Astrocyte (in vitro differentiated cells and primary cell): ENCODE data around the gene CLDN4. TPM values are rescaled to one million over a fixed set of nuclear protein-coding genes. Genes with fewer than 3 reads are reported as not detected.

Experiments used
- DNase-seq: peaks from one replicate; pipeline ENCODE4 v3.0.0-alpha.2; 2010; ENCODE audit warnings: low read depth
- FAIRE-seq: peaks from 2 replicates; lab custom pipeline; 2011; peaks lifted over from hg19 to GRCh38; lab: Jason Lieb, UNC
- H2AFZ ChIP-seq: 2 replicates; pipeline ENCODE4 v1.6.0; 2012; ENCODE audit warnings: low read depth, low read length, inconsistent platforms
- H3K27ac ChIP-seq: 2 replicates; pipeline ENCODE4 v1.5.1; 2011; ENCODE audit warnings: low read depth, low read length, inconsistent platforms
- H3K27me3 ChIP-seq: 2 replicates; pipeline ENCODE4 v1.6.0; 2011; ENCODE audit warnings: low read length, inconsistent platforms; ENCODE audit not compliant: insufficient read depth
- H3K36me3 ChIP-seq: 2 replicates; pipeline ENCODE4 v1.5.1; 2011; ENCODE audit warnings: low read length, inconsistent platforms; ENCODE audit not compliant: insufficient read depth
- H3K4me1 ChIP-seq: 2 replicates; pipeline ENCODE4 v1.5.1; 2011; ENCODE audit warnings: low read length, inconsistent platforms; ENCODE audit not compliant: insufficient read depth
- H3K4me2 ChIP-seq: 2 replicates; pipeline ENCODE4 v1.6.0; 2012; ENCODE audit warnings: low read length, inconsistent platforms
- H3K4me3 ChIP-seq: 2 replicates; pipeline ENCODE4 v1.5.1; 2011; ENCODE audit warnings: low read depth, mild to moderate bottlenecking, low read length, inconsistent platforms; ENCODE audit not compliant: insufficient read depth
- H3K79me2 ChIP-seq: 2 replicates; pipeline ENCODE4 v1.6.0; 2012; ENCODE audit warnings: mild to moderate bottlenecking, low read length, inconsistent platforms; ENCODE audit not compliant: insufficient read depth
- H3K9ac ChIP-seq: 2 replicates; pipeline ENCODE4 v1.6.0; 2012; ENCODE audit warnings: mild to moderate bottlenecking, low read length, inconsistent platforms
- H3K9me3 ChIP-seq: 2 replicates; pipeline ENCODE4 v1.5.1; 2012; ENCODE audit warnings: low read depth, mild to moderate bottlenecking, low read length, inconsistent platforms; ENCODE audit not compliant: insufficient read depth
- H4K20me1 ChIP-seq: 2 replicates; pipeline ENCODE4 v1.6.0; 2012; ENCODE audit warnings: low read length, inconsistent platforms; ENCODE audit not compliant: insufficient read depth
- H3K27ac Mint-ChIP-seq: one replicate; pipeline ENCODE4 v1.8.0; 2021; ENCODE audit warnings: mild to moderate bottlenecking, mixed read lengths; ENCODE audit not compliant: unreplicated experiment
- H3K27me3 Mint-ChIP-seq: one replicate; pipeline ENCODE4 v1.8.0; 2021; ENCODE audit warnings: low read depth, mixed read lengths; ENCODE audit not compliant: unreplicated experiment
- H3K36me3 Mint-ChIP-seq: one replicate; pipeline ENCODE4 v1.8.0; 2021; ENCODE audit warnings: low read depth, mixed read lengths; ENCODE audit not compliant: unreplicated experiment
- H3K4me1 Mint-ChIP-seq: one replicate; pipeline ENCODE4 v1.8.0; 2021; ENCODE audit warnings: low read depth, mixed read lengths; ENCODE audit not compliant: unreplicated experiment
- H3K4me3 Mint-ChIP-seq: one replicate; pipeline ENCODE4 v1.8.0; 2021; ENCODE audit warnings: mild to moderate bottlenecking, moderate library complexity, mixed read lengths; ENCODE audit not compliant: unreplicated experiment
- H3K9me3 Mint-ChIP-seq: one replicate; pipeline ENCODE4 v1.8.0; 2021; ENCODE audit warnings: mild to moderate bottlenecking, mixed read lengths; ENCODE audit not compliant: unreplicated experiment
- CTCF ChIP-seq: IDR thresholded peaks from 2 replicates; pipeline ENCODE4 v1.5.1; 2011; ENCODE audit warnings: low read depth, mild to moderate bottlenecking, inconsistent platforms, low read length, moderate library complexity; ENCODE audit not compliant: insufficient read depth
- EZH2 ChIP-seq: IDR thresholded peaks from 2 replicates; pipeline ENCODE4 v1.6.1; 2012; ENCODE audit warnings: mild to moderate bottlenecking, low read length, inconsistent platforms; ENCODE audit not compliant: insufficient read depth
- total RNA-seq: library from RNA; stranded (reverse); gene quantifications from 2 replicates; pipeline ENCODE4 v1.2.1, GENCODE V29; 2021

The CLDN4 gene
- total RNA-seq, 1 donor from 2014 or later = 32.5 TPM

- H3K9ac ChIP-seq = no peak overlapping the region
- no peak overlapping the region for H3K4me2 ChIP-seq
- no peaks in the 10 kb centered on the region for H3K9me3 Mint-ChIP-seq
- no peaks in the 10 kb centered on the region for H3K79me2 ChIP-seq
- peaks cover 3% of the 10 kb centered on the region for H3K36me3 Mint-ChIP-seq
- no peak for TF ChIP-seq CTCF
- no peaks in the 10 kb centered on the region for H4K20me1 ChIP-seq
- no peak overlapping the region for H3K27ac ChIP-seq
- no peak overlapping the region for H3K4me3 Mint-ChIP-seq
- peak overlapping the region; percentile 48 for H3K27ac Mint-ChIP-seq
- no peak overlapping the region for H2AFZ ChIP-seq
- H3K4me3 ChIP-seq = no peak overlapping the region
- DNase-seq (no peak), FAIRE-seq (no peak)
- no peaks in the 10 kb centered on the region for H3K9me3 ChIP-seq
- peaks cover 11% of the 10 kb centered on the region for H3K4me1 Mint-ChIP-seq
- H3K36me3 ChIP-seq = no peaks in the 10 kb centered on the region
- peaks cover 9% of the 10 kb centered on the region for H3K27me3 ChIP-seq
- peaks cover 33% of the 10 kb centered on the region for H3K27me3 Mint-ChIP-seq
- no peaks in the 10 kb centered on the region for H3K4me1 ChIP-seq
Measured at GRCh38 chr7:73879977-73880681, 49.3 kb downstream of the CLDN4 start.

GRCh38 chr7:73880755-73881328, 50.0 kb downstream of the CLDN4 start:
- no peak for FAIRE-seq
- H3K36me3 ChIP-seq = no peaks in the 10 kb centered on the region
- no peak for DNase-seq
- no peaks in the 10 kb centered on the region for H3K9me3 ChIP-seq
- H3K4me1 ChIP-seq = no peaks in the 10 kb centered on the region
- no peak overlapping the region for H3K4me3 Mint-ChIP-seq
- peaks cover 11% of the 10 kb centered on the region for H3K4me1 Mint-ChIP-seq
- H3K27me3 Mint-ChIP-seq = peaks cover 33% of the 10 kb centered on the region
- H3K36me3 Mint-ChIP-seq = peaks cover 3% of the 10 kb centered on the region
- H3K9me3 Mint-ChIP-seq = no peaks in the 10 kb centered on the region
- H3K4me3 ChIP-seq = no peak overlapping the region
- H3K27ac Mint-ChIP-seq = no peak overlapping the region
- H2AFZ ChIP-seq = no peak overlapping the region
- no peaks in the 10 kb centered on the region for H3K79me2 ChIP-seq
- no peaks in the 10 kb centered on the region for H4K20me1 ChIP-seq
- H3K27me3 ChIP-seq = peaks cover 9% of the 10 kb centered on the region
- no peak overlapping the region for H3K4me2 ChIP-seq
- H3K27ac ChIP-seq = no peak overlapping the region
- no peak overlapping the region for H3K9ac ChIP-seq
- no peak for TF ChIP-seq CTCF
- no peak for TF ChIP-seq EZH2
